GM19240 (cell line): ENCODE measurements around the gene DNAH6.

Source experiments
- DNase-seq: peaks from one replicate; pipeline ENCODE4 v3.0.0; 2011; ENCODE audit warnings: low spot score; ENCODE audit not compliant: insufficient read length

DNAH6 gene

DNA sequence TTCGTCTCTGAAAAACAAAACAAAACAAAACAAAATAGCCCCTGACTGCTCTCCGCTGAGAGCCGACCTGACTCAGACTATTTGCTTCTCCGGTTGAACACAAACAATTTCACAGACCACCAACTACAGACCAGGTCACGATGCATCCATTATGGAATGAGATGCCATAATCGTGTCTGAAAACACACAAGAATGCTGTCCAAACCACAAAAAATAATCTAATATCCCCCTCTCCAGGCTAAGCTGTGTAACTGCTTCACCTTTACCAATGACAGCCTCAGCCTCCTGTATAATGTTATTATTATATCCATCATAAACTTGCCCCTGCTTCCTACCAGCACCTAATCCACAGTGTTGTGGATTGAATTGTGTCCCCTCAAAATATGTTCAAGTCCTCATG lies 114.7 kb downstream of the DNAH6 start:
- peak; percentile 15 for DNase-seq

DNA sequence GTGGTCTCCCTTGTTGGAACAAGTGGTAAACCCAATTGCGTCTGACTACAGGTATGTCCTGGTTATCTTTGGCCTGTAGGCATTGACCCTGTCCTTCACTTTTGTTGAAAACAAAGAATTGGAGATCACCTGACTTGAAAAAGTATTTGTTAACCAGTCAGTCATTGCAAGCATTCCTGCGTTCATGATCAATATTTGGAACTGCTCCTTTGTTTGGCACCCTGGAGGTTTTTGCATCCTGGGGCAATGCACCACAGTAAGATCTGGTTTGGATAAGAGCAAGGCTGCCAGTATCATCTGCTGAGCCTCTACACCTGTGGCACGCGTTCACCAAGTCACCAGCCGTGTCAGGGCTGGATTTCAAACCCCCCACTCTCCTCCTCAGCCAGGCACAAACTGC lies 115.7 kb downstream of the DNAH6 start:
- no peak for DNase-seq

DNA sequence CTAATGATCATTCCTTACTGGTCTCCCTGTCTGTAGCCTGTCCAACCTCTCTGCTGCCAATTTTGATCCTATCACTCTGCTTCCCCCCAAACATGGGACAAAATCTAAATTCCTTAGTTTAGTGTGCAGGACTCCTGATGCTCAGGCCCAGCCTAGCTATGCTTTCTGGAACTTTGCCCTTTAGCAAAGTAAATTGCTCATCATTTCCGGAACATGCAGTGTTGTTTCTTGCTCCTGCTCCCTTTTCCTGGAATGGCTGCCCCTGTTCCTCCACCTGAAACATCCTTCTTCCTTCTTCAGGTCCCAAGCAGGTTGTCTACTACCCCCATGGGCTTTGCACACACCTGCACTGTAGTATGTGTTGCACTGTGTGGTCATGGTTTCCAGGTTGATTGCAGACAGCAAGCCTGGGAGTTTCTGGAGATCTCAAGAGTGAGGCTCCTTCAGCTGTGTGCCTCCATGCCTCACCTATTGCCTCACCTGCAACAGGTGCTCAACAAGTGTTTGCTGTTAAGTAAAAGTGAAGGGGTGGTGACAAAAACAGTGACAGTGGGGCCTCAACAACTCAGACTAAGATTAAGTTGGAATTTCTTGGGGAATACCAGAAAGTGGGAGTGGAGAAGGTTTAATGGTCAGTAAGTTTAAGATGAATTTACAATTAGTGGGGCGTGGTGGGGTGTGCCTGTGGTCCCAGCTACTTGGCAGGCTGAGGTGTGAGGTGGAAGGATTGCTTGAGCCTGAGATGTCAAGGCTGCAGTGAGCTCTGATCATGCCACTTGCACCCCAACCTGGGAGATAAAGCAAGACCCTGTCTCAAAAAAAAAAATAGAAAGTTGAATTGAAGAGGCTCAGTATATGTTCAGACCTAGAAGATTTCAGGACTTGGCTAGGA lies 120.0 kb downstream of the DNAH6 start:
- no peak for DNase-seq

DNA sequence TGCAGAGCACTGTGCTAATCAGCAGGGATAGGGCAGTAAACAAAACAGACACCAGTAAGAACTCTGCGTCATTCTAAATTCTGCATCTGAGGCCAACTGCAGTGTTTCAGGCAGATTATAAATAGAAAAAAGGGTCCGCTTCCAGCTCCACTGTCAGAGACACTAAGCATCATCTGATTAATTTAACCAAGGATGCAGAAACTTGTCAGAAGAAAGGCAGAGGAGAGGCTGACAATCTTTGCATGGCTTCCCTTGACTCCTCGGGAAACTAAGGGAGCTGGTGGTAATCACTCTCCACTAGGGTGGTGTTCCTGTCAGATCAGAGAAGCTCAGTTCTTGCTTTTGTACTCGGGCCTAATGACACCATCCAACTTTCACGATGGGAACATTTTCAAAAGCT lies 123.5 kb downstream of the DNAH6 start:
- no peak for DNase-seq

DNA sequence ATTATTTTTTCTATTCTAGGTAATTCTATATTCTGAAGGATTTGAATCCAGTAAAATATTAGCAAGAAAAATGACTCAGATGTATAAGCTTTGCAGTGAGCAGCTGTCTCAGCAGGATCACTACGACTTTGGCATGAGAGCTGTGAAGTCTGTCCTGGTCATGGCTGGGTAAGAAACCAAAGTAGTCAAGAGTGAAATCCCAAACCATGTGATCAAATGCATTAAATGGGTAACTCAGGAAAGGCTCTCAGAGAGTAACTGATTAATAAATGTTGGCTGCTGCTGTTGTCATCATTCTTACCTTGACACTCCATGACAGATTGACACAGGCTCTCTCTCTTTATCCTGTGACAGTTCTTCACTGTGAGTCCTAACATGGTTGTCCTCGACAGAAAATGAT lies 124.1 kb downstream of the DNAH6 start:
- DNase-seq = no peak

DNA sequence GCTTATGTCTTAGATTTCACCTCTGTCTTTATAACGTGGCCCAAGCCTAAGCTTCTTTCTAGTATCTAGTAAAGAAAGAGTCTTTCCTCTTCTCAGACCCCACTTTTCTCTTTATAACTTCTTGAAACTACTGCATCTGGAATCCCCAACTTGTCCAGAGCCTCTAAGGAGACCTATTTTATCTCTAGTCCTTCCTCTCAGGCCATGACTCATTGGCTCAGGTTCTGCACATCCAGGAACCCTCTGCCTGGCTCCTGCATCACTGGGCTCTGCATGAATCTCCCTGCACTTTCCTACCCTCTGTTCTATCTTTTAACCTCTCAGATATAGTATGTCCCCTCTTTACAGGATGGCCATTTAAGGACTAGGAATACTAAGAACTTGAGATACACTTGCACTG lies 124.7 kb downstream of the DNAH6 start:
- no peak for DNase-seq

DNA sequence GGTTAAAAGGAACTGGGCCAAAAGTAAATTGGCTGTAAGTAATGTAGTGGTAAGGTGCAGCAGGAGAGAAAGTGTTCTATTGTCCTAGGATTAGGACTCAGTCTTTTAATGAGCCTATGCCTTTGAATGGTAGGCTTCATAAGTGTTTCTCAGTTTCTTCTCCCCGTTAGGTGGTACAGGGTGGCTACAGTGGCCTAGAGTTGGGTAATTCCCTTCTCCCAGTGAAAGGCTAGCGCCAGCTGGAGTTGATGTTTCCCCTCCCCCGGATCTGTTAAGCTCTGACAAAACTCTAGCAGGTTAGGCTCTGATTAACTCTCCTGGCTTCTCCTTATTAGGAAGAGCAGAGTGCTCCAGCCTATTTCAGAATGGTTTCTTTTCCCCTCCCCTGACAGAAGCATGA lies 127.7 kb downstream of the DNAH6 start:
- DNase-seq = no peak

DNA sequence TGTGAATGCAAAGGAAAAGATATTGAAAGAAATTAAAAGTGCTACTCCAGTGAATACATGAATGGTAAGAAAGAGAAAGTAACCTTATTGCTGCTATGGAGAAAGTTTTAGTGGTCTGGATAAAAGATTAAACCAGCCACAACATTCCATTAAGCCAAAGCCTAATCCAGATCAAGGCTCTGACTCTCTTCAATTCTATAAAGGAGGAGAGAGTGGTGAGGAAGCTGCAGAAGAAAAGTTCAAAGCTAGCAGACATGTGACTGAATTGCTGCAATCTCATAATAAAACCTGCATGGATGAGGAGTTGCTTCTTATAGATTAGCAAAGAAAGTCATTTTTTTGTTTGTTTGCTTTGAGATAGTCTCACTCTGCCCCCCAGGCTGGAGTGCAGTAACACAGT lies 130.2 kb downstream of the DNAH6 start:
- DNase-seq = no peak

DNA sequence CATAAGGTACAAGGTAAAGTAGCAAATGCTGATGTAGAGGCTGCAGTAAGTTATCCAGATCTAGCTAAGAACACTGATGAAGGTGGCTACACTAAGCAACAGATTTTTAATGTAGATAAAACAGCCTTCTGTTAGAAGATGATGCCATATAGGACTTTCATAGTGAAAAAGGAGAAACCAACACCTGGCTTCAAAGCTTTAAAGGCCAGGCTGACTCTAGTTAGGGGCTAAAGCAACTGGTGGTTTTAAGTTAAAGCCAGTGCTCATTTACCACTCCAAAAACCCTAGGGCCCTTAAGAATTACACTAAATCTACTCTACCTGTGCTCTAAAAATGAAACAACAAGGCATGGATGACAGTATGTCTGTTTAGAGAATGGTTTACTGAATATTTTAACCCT lies 131.0 kb downstream of the DNAH6 start:
- no peak for DNase-seq

DNA sequence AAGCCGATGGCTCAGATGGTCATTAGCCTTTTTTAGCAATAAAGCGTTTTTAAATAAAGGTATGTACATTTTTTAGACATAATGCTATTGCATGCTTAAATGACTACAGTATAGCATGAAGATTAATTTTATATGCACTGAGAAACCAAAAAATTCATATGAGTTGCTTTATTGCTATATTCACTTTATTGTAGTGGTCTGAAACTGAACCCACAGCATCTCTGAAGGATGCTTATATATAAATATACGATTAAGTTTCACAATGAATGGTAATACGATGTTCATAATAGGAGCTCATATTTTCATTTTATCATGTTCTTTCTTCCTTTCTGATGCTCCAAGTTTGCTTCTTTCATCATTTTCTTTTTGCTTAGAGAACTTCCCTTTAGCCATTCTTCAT lies 132.8 kb downstream of the DNAH6 start:
- no peak for DNase-seq

DNA sequence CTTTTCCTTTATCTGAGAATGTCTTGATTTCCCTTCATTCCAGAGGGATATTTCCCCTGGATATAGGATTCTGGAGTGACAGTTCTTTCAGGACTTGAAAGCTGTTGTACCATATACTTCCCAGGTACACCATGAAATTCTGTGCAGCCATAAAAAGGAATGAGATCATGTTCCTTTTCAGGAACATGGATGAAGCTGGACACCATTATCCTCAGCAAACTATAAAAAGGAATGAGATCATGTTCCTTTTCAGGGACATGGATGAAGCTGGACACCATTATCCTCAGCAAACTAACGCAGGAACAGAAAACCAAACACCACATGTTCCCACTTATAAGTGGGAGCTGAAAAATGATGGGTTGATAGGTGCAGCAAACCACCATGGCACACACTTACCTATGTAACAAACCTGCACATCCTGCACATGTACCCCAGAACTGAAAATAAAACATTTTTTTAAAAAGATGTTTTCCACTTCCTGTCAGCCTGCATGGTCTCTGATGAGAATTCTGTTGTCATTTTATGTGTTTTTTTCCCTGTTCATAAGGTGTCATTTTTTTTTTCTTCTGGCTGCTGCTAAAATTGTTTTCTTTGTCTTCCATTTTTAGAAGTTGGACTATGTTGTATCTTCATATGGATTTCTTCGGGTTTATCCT lies 133.3 kb downstream of the DNAH6 start:
- no peak for DNase-seq

DNA sequence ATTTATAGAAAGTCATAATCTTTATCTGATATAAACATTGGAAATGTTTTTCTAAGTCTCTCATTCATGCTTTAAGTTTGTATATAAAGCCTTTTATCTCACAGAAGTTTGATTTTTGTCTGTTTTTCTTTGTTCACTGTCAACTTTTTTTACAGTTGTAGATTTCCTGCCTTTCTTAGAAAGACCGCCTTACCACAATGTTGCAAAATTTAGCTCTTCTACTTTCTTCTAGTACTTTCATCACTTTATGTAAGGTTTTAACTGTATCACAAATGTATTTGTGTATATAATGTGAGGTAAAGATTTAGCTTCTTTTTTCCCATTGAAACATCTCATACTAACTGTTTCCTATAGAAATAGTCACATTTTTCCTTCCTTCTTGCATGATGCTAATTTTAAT lies 136.1 kb downstream of the DNAH6 start:
- DNase-seq = no peak

DNA sequence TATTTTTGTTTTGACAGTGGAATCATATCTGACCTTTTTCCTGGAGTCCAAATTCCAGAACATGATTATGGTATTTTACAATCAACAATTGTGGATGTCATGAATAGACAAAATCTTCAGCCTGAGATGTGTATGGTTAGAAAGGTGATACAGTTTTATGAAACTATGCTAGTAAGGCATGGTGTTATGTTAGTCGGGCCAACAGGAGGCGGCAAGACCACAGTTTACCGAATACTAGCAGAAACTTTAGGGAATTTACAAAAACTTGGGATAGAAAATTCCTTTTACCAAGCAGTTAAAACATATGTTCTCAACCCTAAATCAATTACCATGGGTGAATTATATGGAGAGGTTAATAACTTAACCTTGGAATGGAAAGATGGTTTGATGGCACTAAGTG lies 137.0 kb downstream of the DNAH6 start:
- DNase-seq = no peak

DNA sequence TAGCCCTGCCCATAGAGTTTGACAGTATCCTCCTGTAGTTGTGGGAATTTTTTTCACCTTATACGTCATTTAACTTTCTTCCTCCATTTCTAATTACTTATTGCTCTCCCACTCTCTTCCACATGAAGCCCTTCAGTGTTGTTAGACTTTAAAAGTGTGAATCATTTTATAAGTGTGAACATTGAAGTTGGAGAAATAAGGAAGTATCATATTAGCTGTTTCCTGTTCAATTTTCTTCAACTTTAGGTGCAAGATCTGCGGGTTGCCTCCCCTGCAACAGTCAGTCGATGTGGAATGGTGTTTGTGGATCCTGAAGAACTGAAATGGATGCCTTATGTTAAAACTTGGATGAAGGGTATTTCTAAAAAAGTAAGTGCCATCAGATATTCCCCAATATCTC lies 138.1 kb downstream of the DNAH6 start:
- no peak for DNase-seq

DNA sequence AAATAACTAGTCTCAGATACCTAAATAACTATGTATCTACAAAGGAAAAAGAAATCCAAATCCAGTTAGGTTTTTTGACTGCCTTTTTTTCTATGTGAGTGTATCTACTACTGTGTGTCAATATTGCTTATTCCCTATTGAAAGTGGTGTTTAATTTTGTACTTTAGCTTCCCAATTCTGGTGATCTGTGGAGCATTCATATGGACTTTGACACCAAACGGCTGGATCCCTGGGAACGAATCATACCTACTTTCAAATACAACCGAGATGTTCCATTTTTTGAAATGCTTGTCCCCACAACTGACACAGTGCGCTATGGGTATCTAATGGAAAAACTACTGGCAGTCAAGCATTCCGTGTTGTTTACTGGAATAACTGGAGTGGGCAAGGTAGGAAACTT lies 152.8 kb downstream of the DNAH6 start:
- no peak for DNase-seq

DNA sequence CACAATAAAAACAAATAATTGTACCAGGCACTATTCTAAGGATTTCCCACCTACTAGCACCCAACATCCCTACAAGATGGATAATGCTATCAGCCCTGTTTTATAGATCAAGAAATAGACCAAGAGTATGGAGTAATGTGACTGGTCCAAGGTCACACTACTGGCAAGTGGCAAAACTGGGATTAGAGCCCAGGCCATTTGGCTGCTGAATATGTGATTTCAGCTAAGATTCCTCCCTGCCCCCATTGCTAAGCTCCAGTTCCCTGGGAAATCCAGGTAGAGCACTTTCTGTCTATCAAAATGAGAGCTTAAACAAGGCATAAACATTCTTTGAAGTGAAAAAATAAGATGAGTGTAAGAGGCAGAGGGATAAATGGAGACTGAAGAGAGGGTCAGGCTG lies 157.8 kb downstream of the DNAH6 start:
- DNase-seq = no peak

DNA sequence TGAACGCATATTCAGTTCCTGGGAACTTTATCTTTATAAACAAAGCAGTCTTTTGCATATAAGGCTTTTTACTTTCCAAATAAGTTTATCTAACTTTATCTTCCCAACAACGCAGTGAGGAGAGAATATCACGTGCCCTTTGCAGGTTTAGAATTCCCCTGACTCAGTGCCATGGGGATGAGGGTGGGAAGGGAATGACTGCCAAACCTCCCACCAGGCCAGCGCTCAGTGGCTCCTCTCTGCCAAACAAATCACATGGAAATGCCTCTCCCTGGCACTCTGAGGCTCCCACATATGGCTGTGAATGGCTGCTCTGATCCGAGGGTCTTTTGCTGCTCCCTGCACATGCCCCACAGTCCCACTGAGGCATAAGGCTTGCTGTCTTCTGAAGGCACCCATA lies 158.3 kb downstream of the DNAH6 start:
- no peak for DNase-seq

DNA sequence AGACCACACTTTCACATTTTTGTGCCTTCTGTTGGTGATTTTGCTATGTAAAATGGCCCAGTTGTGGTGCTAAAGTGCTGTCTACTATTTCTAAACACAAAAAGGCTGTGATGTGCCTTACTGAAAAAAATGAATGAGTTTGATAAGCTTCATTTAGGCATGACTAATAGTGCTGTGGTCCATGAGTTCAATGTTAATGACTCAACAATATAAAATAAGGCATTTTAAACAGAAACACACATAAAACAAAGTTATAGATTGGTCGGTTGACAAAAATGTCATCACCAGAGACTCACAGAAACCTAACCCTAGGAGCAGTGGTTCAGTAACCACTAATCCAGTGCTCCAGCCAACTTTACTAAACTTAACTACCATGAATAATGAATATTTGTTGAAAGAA lies 160.0 kb downstream of the DNAH6 start:
- DNase-seq = no peak

DNA sequence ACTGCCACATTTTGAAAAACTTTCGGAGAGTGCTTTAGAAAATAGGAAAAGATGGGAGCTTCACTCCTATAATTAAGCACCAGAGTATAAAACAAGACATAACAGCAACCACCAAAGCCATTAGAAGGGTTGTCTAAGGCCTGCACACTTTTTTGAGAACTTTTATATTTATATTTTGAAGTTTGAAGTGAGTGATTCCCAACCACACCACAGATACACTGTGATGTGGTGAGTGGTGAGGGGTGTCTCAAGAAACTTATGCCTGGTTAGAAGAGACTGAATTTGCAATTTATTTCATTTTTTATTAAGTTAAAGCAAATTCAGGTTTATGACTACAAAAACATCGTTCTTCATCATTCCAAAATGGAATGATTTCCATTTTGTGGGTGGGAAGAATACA lies 161.9 kb downstream of the DNAH6 start:
- no peak for DNase-seq

DNA sequence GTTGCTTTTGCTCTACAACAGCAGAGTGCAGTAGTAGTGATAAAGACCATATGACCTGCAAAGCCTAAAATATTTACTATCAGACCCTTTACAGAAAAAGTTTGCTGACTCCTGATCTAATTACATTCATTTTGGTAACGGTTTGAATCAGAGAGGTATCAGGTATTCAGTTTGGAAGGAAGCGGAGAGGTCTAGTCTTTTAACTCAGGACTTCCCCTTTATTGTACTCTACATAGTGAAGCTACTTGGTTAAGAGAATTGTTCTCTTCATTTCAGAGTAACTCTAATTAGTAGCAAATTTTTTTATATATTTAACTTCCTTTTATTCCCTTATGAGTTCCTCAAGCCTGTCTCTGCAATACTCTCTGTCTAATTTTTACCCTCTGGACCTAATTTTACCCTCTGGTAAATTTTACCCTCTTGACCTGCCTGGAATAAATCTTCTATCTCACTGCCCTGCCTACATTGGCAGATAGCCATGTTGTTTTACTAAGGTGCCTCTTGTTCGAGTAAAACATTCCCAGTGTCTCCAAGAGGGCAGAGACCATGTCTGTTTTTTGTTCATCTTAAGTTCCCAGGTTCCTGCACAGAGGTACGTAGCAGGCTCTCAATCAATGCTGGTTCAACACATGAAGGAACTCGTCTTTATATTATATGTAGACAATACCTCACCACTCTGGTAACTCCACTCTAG lies 170.6 kb downstream of the DNAH6 start:
- DNase-seq = no peak

DNA sequence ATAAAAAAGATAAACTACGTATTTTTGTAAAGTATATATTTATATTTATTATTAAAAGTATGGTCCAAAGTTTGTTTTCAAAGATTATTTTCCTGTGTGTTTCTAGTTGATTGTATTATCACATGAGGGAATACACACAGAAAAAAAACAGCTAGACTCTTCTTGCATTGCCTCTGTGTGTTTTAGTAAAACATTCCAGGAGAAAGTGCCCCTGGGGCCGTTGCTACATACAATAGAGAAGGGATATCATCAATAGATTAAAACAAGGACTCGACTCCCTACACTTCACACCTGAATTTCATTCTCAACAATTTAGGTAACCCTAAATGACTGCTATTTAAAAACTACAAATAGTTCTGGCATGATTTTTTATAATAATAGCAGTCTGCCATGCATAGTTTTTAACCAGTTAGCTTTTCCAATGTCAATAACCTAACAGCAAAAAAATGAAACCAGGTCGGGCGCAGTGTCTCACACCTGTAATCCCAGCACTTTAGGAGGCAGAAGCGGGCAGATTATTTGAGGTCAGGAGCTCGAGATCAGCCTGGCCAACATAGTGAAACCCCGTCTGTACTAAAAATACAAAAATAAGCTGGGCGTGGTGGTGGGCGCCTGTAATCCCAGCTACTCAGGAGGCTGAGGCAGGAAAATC lies 171.3 kb downstream of the DNAH6 start:
- DNase-seq = no peak

DNA sequence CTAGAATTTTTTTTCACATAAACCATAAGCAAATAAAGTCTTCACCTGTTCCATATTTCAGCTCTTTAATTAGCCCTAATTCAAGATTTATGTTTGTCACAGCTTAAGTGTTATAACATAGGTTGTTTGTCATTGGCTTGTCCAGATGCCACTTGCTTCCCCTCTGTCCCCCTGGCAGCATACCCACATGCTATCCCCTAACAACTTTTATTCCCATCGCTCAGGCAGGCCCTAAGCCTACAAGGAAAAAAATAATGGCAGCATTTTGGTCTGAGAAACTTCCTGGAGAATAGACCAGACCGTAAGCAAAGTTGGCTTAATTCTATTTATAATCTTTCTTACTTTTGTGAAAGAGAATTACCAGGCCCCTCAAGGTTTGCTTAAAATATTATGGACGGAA lies 173.9 kb downstream of the DNAH6 start:
- DNase-seq = no peak
